ENCODE measurements around the gene DPP10.

DNA sequence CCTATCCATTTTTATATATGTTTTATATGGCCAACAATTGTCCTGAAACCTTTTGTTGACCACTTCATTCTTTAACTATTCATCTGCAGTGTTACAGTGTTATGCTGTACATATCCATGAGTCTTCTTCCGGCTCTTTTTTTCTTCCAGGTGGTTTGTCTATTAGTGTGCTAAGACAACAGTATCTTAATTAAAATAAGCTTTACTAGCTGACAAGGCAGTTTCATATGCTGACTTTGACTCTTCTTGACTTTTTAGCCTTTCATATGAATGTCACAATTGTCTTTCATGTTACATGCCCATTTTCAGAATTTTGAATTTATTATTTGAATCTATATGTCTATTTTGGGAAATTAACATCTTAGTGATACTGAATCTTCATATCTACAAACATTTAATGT is 1249.0 kb downstream of the DPP10 start:
- TF ChIP-seq CTCF (IDR thresholded peaks at IDR 0.05): no peak
- no peak for TF ChIP-seq ZFX (IDR thresholded peaks at IDR 0.05; ENCODE audit: borderline replicate concordance)

Data from 22Rv1 (cell line).